Testis (tissue), 2 donors: ENCODE measurements around the gene ASAP2.

Experiments used
- CTCF ChIP-seq, 3 experiments: fragments of 450-650 bp in 2 of 3; fragments of 200-600 bp in 1 of 3; sonication (generic) in 1 of 3; IDR thresholded peaks; one replicate each; pipeline ENCODE4 v1.5.1; 2016 to 2019; ENCODE audit warnings: antibody characterized with exemption in 3 of 3, mild to moderate bottlenecking in 2 of 3, moderate library complexity in 1 of 3
- POLR2A ChIP-seq: fragments of 450-650 bp; IDR thresholded peaks from one replicate; pipeline ENCODE4 v1.6.1; 2017; ENCODE audit warnings: antibody characterized with exemption, mild to moderate bottlenecking, moderate library complexity

- TF ChIP-seq POLR2A (no peak), CTCF (IDR thresholded peaks at IDR 0.05) (no peak)
These were observed 100.3 kb downstream of the ASAP2 start for GRCh38 chr2:9306911-9307310.
